Neural crest cell (in vitro differentiated cells): ENCODE results near the gene PSMD8. TPM values are rescaled to one million over a fixed set of nuclear protein-coding genes. Genes with fewer than 3 reads are reported as not detected.
A peak's percentile ranks its signal among the peaks of the same experiment; 100 is the strongest.

ENCODE experiments used
- DNase-seq: peaks from one replicate; pipeline ENCODE4 v3.0.0; 2021; ENCODE audit warnings: low read depth, mixed read lengths, low spot score
- H3K27ac Mint-ChIP-seq: one replicate; pipeline ENCODE4 v1.8.0; 2021; ENCODE audit warnings: mild to moderate bottlenecking, mixed read lengths; ENCODE audit not compliant: unreplicated experiment
- H3K27me3 Mint-ChIP-seq: 2 replicates; pipeline ENCODE4 v1.8.0; 2021; ENCODE audit warnings: low read depth, mild to moderate bottlenecking, mixed read lengths
- H3K36me3 Mint-ChIP-seq: 2 replicates; pipeline ENCODE4 v1.8.0; 2021; ENCODE audit warnings: low read depth, mild to moderate bottlenecking, mixed read lengths
- H3K4me1 Mint-ChIP-seq: 2 replicates; pipeline ENCODE4 v1.8.0; 2021; ENCODE audit warnings: mixed read lengths
- H3K4me3 Mint-ChIP-seq: one replicate; pipeline ENCODE4 v1.8.0; 2021; ENCODE audit warnings: mild to moderate bottlenecking, mixed read lengths
- H3K9me3 Mint-ChIP-seq: 2 replicates; pipeline ENCODE4 v1.8.0; 2021; ENCODE audit warnings: mixed read lengths
- total RNA-seq: library from RNA; stranded (reverse); gene quantifications from 2 replicates; pipeline ENCODE4 v1.2.1, GENCODE V29; 2021
- TF ChIP-seq, protein P1 (sequence below): fragments of 200-600 bp; sonication (generic); conservative IDR thresholded peaks from 2 replicates; pipeline ENCODE4 v1.5.0; 2021; ENCODE audit warnings: antibody characterized with exemption, mild to moderate bottlenecking

The PSMD8 gene
- total RNA-seq, 1 donor from 2014 or later = 186 TPM

DNA sequence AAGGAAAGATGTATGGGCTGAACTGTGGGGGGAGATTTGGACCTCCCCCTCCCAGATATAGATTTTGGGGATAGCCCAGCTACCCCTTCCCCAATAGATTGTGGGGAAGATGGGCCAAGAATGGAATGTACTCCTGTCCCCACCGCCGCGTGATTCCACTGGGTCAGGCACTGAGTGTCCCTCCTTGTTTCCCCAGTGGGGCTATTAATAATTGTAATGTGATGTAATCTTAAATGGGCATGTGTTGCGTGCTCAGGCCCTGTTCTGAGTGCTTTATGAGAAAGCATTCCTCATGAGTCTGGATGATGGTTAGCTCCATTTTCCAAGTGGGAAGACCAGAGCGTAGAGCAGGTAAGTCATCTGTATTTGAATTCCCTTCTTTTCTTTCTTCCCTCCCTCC is 1.4 kb downstream of the PSMD8 start:
- H3K4me1 Mint-ChIP-seq = peaks cover 24% of the 10 kb centered on the region
- H3K27me3 Mint-ChIP-seq = peaks cover 14% of the 10 kb centered on the region
- peak overlapping the region; percentile 98 for H3K27ac Mint-ChIP-seq
- TF ChIP-seq, protein P1, sequence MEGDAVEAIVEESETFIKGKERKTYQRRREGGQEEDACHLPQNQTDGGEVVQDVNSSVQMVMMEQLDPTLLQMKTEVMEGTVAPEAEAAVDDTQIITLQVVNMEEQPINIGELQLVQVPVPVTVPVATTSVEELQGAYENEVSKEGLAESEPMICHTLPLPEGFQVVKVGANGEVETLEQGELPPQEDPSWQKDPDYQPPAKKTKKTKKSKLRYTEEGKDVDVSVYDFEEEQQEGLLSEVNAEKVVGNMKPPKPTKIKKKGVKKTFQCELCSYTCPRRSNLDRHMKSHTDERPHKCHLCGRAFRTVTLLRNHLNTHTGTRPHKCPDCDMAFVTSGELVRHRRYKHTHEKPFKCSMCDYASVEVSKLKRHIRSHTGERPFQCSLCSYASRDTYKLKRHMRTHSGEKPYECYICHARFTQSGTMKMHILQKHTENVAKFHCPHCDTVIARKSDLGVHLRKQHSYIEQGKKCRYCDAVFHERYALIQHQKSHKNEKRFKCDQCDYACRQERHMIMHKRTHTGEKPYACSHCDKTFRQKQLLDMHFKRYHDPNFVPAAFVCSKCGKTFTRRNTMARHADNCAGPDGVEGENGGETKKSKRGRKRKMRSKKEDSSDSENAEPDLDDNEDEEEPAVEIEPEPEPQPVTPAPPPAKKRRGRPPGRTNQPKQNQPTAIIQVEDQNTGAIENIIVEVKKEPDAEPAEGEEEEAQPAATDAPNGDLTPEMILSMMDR = no peak
- peaks cover 6% of the 10 kb centered on the region for H3K36me3 Mint-ChIP-seq
- H3K9me3 Mint-ChIP-seq = no peaks in the 10 kb centered on the region
- peak overlapping the region; percentile 99 for H3K4me3 Mint-ChIP-seq
- DNase-seq = no peak

DNA sequence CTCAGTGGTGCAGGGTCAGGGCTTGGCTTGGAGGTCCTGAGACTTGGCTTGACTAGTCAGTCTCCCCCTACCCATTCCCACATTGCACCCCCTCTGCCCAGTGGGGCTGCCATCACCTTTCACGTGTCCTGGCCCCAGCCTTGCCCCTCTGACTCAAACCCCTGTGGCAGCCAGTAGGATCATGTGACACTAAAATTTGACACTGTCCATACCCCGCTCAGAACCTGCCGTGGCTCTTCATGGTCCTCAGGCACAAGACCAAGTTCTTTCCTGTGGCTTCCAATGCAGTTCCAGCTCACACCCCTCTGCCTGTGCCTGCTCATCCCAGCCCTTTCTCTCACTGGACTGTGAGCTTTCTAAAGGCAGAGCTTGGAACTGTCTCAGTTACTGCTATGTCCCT is 2.2 kb downstream of the PSMD8 start:
- Mint-ChIP-seq H3K36me3 (peaks cover 6% of the 10 kb centered on the region), H3K4me1 (peaks cover 24% of the 10 kb centered on the region), H3K27me3 (peaks cover 9% of the 10 kb centered on the region), H3K27ac (peak overlapping the region; percentile 57), H3K9me3 (no peaks in the 10 kb centered on the region), H3K4me3 (peak overlapping the region; percentile 86)
- DNase-seq = no peak
- TF ChIP-seq, protein P1 = no peak

DNA sequence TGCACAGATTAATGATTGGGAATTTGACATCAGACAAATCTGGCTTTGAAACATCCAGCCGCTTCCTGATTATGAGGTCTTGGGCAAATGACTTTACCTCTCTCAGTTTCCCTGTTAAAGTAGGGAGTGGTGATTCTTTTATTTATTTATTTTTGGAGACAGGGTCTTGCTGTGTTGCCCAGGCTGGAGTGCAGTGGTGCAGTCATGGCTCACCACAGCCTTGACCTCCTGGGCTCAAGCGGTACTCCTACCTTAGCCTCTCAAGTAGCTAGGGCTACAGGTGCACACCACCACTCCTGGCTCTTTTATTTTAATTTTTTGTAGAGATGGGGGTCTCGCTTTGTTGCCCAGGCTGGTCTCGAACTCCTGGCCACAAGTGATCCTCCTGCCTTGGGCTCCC is 2.7 kb downstream of the PSMD8 start:
- Mint-ChIP-seq H3K4me3 (no peak overlapping the region), H3K36me3 (peaks cover 7% of the 10 kb centered on the region), H3K27ac (no peak overlapping the region), H3K27me3 (peaks cover 4% of the 10 kb centered on the region), H3K4me1 (peaks cover 24% of the 10 kb centered on the region), H3K9me3 (no peaks in the 10 kb centered on the region)
- TF ChIP-seq, protein P1 = no peak
- DNase-seq = no peak

DNA sequence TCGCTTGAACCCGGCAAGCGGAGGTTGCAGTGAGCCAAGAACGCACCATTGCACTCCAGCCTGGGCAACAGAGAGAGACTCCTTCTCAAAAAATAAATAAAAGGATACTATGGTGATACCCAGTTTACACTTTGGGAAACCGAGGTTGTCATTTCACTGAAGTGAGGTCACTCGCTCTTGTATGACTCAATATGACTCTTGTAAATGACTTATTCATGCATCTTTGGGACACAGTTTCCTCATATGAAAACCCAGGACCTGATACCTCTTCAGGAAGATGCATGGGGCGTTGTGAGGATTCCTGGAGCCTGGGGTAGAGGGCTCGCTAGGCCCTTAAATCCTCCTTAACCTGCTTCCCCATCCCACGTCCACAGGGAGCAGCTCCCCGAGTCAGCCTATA is 4.5 kb downstream of the PSMD8 start:
- H3K4me3 Mint-ChIP-seq = peak overlapping the region; percentile 58
- no peaks in the 10 kb centered on the region for H3K27me3 Mint-ChIP-seq
- no peak for DNase-seq
- H3K27ac Mint-ChIP-seq = no peak overlapping the region
- H3K4me1 Mint-ChIP-seq = peaks cover 24% of the 10 kb centered on the region
- TF ChIP-seq, protein P1 = no peak
- H3K36me3 Mint-ChIP-seq = peaks cover 9% of the 10 kb centered on the region
- H3K9me3 Mint-ChIP-seq = no peaks in the 10 kb centered on the region

- DNase-seq = no peak
Measured at GRCh38 chr19:38381138-38381537, 6.8 kb downstream of the PSMD8 start.

More at GRCh38 chr19:38381138-38381537, 6.8 kb downstream of the PSMD8 start:
- Mint-ChIP-seq H3K9me3 (no peaks in the 10 kb centered on the region), H3K4me1 (peaks cover 2% of the 10 kb centered on the region), H3K27ac (no peak overlapping the region), H3K36me3 (peaks cover 9% of the 10 kb centered on the region), H3K4me3 (peak overlapping the region; percentile 27), H3K27me3 (no peaks in the 10 kb centered on the region)
- TF ChIP-seq, protein P1 = no peak
